ENCODE data around the gene SAP130. TPM values are rescaled to one million over a fixed set of nuclear protein-coding genes. Genes with fewer than 3 reads are reported as not detected.

SAP130 gene
- total and polyA plus RNA-seq, 4 donors = 3.3 to 5.3 (median 4.5) TPM

- Histone ChIP-seq H3K4me1 (ENCODE audit: control insufficient read depth in 4 of 4, insufficient read depth in 4 of 4, low read length in 3 of 4) (peaks cover 2 to 19% (median 17%) of the 10 kb centered on the region in 4 donors), H3K9me3 (ENCODE audit: control insufficient read depth in 4 of 4, low read length in 3 of 4) (no peaks in the 10 kb centered on the region), H3K36me3 (ENCODE audit: control insufficient read depth in 4 of 4, insufficient read depth in 3 of 4, low read depth in 1 of 4, low read length in 3 of 4) (peaks cover 7 to 22% (median 14%) of the 10 kb centered on the region in 4 donors), H3K9ac (ENCODE audit: low read depth in 1 of 2, low read length in 2 of 2) (no peak overlapping the region), H3K4me3 (ENCODE audit: low read depth in 1 of 3, low read length in 3 of 3) (no peak overlapping the region), H3K27ac (ENCODE audit: low read depth in 1 of 2, low read length in 2 of 2) (no peak overlapping the region), H3K27me3 (ENCODE audit: control insufficient read depth in 4 of 4, insufficient read depth in 4 of 4, low read length in 3 of 4) (no peaks in the 10 kb centered on the region)
- TF ChIP-seq REST (IDR thresholded peaks at IDR 0.05) (no peak), CTCF (IDR thresholded peaks at IDR 0.05; ENCODE audit: low read depth, low read length, missing input control) (no peak), FOXA2 (IDR thresholded peaks at IDR 0.05) (no peak), JUND (IDR thresholded peaks at IDR 0.05) (no peak), NR2F2 (IDR thresholded peaks at IDR 0.05) (no peak), YY1 (IDR thresholded peaks at IDR 0.05) (no peak), ATF3 (IDR thresholded peaks at IDR 0.05) (no peak), TAF1 (conservative IDR thresholded peaks at IDR 0.05) (no peak), EGR1 (IDR thresholded peaks at IDR 0.05; ENCODE audit: low read depth in 2 of 2) (no peak), RAD21 (IDR thresholded peaks at IDR 0.05) (no peak), HNF4A (conservative IDR thresholded peaks at IDR 0.05) (no peak), ZBTB33 (IDR thresholded peaks at IDR 0.05) (no peak), MAX (IDR thresholded peaks at IDR 0.05) (no peak), GABPA (IDR thresholded peaks at IDR 0.05 in 1 of 2, conservative IDR thresholded peaks at IDR 0.05 in 1 of 2) (no peak), FOXA1 (IDR thresholded peaks at IDR 0.05) (no peak), HNF4G (IDR thresholded peaks at IDR 0.05) (no peak), RXRA (IDR thresholded peaks at IDR 0.05) (no peak), SP1 (IDR thresholded peaks at IDR 0.05) (no peak)
- DNase-seq (ENCODE audit: low spot score) = no peak
- WGBS = 97% methylated on average over 6 of the region's 6 CpGs
Observed at GRCh38 chr2:127957240-127957639, 70.6 kb downstream of the SAP130 start.
